DND-41 (cell line): ENCODE results near the gene SLC25A4.

Experiments used
- EZH2 ChIP-seq: IDR thresholded peaks from 3 replicates; pipeline ENCODE4 v1.6.1; 2012; ENCODE audit warnings: borderline replicate concordance, low read depth, mild to moderate bottlenecking, moderate library complexity, low read length, inconsistent platforms; ENCODE audit not compliant: severe bottlenecking
- TF ChIP-seq, protein P1 (sequence below): IDR thresholded peaks from 2 replicates; pipeline ENCODE4 v1.5.1; 2012; ENCODE audit warnings: borderline replicate concordance, low read length, moderate library complexity, mild to moderate bottlenecking; ENCODE audit not compliant: poor library complexity, severe bottlenecking; ENCODE audit errors: extremely low read depth

DNA sequence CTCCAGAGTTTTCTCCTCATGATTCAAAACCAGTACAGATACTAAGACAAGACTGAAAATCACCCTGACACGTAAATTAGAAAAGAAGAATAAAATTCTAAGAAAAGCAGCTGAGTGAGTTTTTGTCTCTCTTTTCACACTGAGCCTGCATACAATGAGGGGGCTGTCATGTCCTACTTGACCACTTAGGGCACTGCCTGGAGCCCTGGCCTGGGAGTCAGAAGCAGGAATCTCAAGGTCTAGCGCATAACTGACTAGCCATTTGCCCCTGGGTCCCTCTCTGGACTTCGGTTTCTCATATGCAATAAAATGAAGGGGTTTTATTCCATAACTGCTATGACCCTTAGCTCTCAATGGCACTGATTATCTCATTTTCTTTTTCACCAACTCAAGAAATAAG is 36.7 kb upstream of the SLC25A4 start:
- TF ChIP-seq, protein P1, sequence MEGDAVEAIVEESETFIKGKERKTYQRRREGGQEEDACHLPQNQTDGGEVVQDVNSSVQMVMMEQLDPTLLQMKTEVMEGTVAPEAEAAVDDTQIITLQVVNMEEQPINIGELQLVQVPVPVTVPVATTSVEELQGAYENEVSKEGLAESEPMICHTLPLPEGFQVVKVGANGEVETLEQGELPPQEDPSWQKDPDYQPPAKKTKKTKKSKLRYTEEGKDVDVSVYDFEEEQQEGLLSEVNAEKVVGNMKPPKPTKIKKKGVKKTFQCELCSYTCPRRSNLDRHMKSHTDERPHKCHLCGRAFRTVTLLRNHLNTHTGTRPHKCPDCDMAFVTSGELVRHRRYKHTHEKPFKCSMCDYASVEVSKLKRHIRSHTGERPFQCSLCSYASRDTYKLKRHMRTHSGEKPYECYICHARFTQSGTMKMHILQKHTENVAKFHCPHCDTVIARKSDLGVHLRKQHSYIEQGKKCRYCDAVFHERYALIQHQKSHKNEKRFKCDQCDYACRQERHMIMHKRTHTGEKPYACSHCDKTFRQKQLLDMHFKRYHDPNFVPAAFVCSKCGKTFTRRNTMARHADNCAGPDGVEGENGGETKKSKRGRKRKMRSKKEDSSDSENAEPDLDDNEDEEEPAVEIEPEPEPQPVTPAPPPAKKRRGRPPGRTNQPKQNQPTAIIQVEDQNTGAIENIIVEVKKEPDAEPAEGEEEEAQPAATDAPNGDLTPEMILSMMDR: no peak
- no peak for TF ChIP-seq EZH2
